HepG2 (cell line): ENCODE data around the gene SAPCD1. TPM values are rescaled to one million over a fixed set of nuclear protein-coding genes. Genes with fewer than 3 reads are reported as not detected.

ENCODE experiments used
- ATAC-seq: fragments of 200-7000 bp; cut with Tn5 transposase; 3 replicates; pipeline ENCODE4 v1.9.1; 2020; ENCODE audit warnings: mild to moderate bottlenecking, moderate library complexity
- BruUV-seq: library from RNA; stranded (reverse); fragments of 400-500 nt; replicated peaks from 2 replicates; lab custom pipeline; 2021; lab: Mats Ljungman, UMichigan
- CTCF ChIA-PET: fragments of 300-600 bp; formaldehyde crosslinking; extraction: SDS; loops from one replicate; lab custom pipeline; 2021; ENCODE audit warnings: low total read pairs, inconsistent platforms, low intra/inter-chr PET ratio; lab: Yijun Ruan, JAX
- POLR2A ChIA-PET: fragments of 350-600 bp; sonication (Branson Sonifier 250); formaldehyde crosslinking; loops from one replicate; lab custom pipeline; 2020; ENCODE audit warnings: antibody characterized with exemption, inconsistent platforms; lab: Yijun Ruan, JAX
- DNase-seq: peaks from one replicate; pipeline ENCODE4 v3.0.0-alpha.2; 2015; ENCODE audit warnings: low spot score
- FAIRE-seq: peaks from 3 replicates; lab custom pipeline; 2011; peaks lifted over from hg19 to GRCh38; lab: Jason Lieb, UNC
- H2AFZ ChIP-seq: one replicate; pipeline ENCODE4 v1.6.1; 2011; ENCODE audit warnings: low read length, inconsistent platforms
- H3K27ac ChIP-seq: fragments of 300-600 bp; 3 replicates; pipeline ENCODE4 v1.8.0; 2011; ENCODE audit warnings: mixed run types, mild to moderate bottlenecking, mixed read lengths, low read length, inconsistent platforms; ENCODE audit not compliant: insufficient read depth; ENCODE audit errors: extremely low read length
- H3K27me3 ChIP-seq, 2 experiments: fragments of 200-600 bp in 1 of 2; 2 replicates in 1 of 2; 3 replicates in 1 of 2; pipeline versions ENCODE4 v1.6.0 to v1.8.0; 2011; ENCODE audit warnings: low read length in 2 of 2, mild to moderate bottlenecking in 2 of 2, moderate library complexity in 2 of 2, inconsistent platforms in 1 of 2; ENCODE audit not compliant: insufficient read depth in 2 of 2, control insufficient read depth in 1 of 2
- H3K36me3 ChIP-seq, 2 experiments: fragments of 200-600 bp in 1 of 2; replicated peaks in 1 of 2; 2 replicates in 1 of 2; 3 replicates in 1 of 2; pipeline versions ENCODE4 v1.5.1 to v1.8.0; 2011; ENCODE audit warnings: low read length in 2 of 2, inconsistent platforms in 1 of 2; ENCODE audit not compliant: insufficient read depth in 2 of 2, control insufficient read depth in 1 of 2
- H3K4me1 ChIP-seq: 2 replicates; pipeline ENCODE4 v1.5.1; 2012; ENCODE audit warnings: low read length, inconsistent platforms; ENCODE audit not compliant: insufficient read depth
- H3K4me2 ChIP-seq: 2 replicates; pipeline ENCODE4 v1.6.0; 2011; ENCODE audit warnings: low read depth, low read length, inconsistent platforms
- H3K4me3 ChIP-seq, 3 experiments: fragments of 200-600 bp in 1 of 3; sonication (generic), shearing (Covaris generic) in 1 of 3; replicated peaks in 1 of 3; 2 replicates each; pipeline ENCODE4 v1.5.1; 2011 to 2016; ENCODE audit warnings: low read length in 3 of 3, inconsistent platforms in 2 of 3, low read depth in 2 of 3, mild to moderate bottlenecking in 2 of 3, control low read depth in 1 of 3, mixed read lengths in 1 of 3; ENCODE audit not compliant: insufficient read depth in 1 of 3
- H3K79me2 ChIP-seq: one replicate; pipeline ENCODE4 v1.6.1; 2011; ENCODE audit warnings: low read length, inconsistent platforms; ENCODE audit not compliant: insufficient read depth
- H3K9ac ChIP-seq: 2 replicates; pipeline ENCODE4 v1.6.0; 2011; ENCODE audit warnings: mild to moderate bottlenecking, low read depth, low read length, inconsistent platforms; ENCODE audit not compliant: insufficient read depth
- H3K9me3 ChIP-seq: 2 replicates; pipeline ENCODE4 v1.5.1; 2012; ENCODE audit warnings: mild to moderate bottlenecking, low read length
- H4K20me1 ChIP-seq: 2 replicates; pipeline ENCODE4 v1.6.0; 2011; ENCODE audit warnings: inconsistent platforms, mild to moderate bottlenecking, low read length, moderate library complexity; ENCODE audit not compliant: insufficient read depth
- AGO2 ChIP-seq: fragments of 200-400 bp; formaldehyde crosslinking; optimal IDR thresholded peaks from 2 replicates; pipeline ENCODE3; 2017; ENCODE audit warnings: mild to moderate bottlenecking, low read depth, low read length, moderate library complexity
- EP300 ChIP-seq, 3 experiments: sonication (generic) in 1 of 3; formaldehyde crosslinking in 1 of 3; IDR thresholded peaks; 2 replicates each; pipeline versions ENCODE4 v1.5.1 to v1.6.1; 2011 to 2020; ENCODE audit warnings: low read depth in 2 of 3, low read length in 2 of 3, borderline replicate concordance in 1 of 3, improper control_type of control experiment in 1 of 3, mild to moderate bottlenecking in 1 of 3, missing genetic modification reagents in 1 of 3, moderate library complexity in 1 of 3
- PITX1 ChIP-seq: sonication (generic); formaldehyde crosslinking; IDR thresholded peaks from 2 replicates; pipeline ENCODE4 v1.5.1; 2020; ENCODE audit warnings: mild to moderate bottlenecking, missing genetic modification reagents
- RBM22 ChIP-seq: fragments of 200-400 bp; formaldehyde crosslinking; optimal IDR thresholded peaks from 2 replicates; pipeline ENCODE3; 2017; ENCODE audit warnings: mild to moderate bottlenecking, low read length, moderate library complexity
- ZNF768 ChIP-seq: sonication (generic); formaldehyde crosslinking; IDR thresholded peaks from 2 replicates; pipeline ENCODE4 v1.4.0; 2020; ENCODE audit warnings: missing genetic modification reagents
- WGBS: methylation state at CpG from one replicate; pipeline ENCODE4 v1.1.6; 2017; ENCODE audit warnings: low lambda C conversion rate; 5-methylcytosine and 5-hydroxymethylcytosine counted together
- in situ Hi-C: cut with HindIII; loops from 2 replicates; pipeline ENCODE4 v1.10.0; 2017; ENCODE audit warnings: low pct_unique_long_range_greater_than_20kb; ENCODE audit not compliant: extremely low pct_ligation_motif_present
- intact Hi-C: fragments of 100-400 bp; cut with micrococcal nuclease; formaldehyde crosslinking; loops from one replicate; pipeline ENCODE4 v1.10.0; 2022; ENCODE audit not compliant: unreplicated experiment
- polyA plus RNA-seq, 8 experiments: library from polyadenylated mRNA; depleted of rRNA in 3 of 8; stranded (reverse) in 7 of 8; unstranded in 1 of 8; fragments of >200 nt; fragmentation: Illumina TruSeq in 4 of 8; extraction: Trizol in 4 of 8; gene quantifications; 2 replicates each; pipeline versions ENCODE4 v1.2.1 to v1.2.3, GENCODE V29; 2011 to 2016; ENCODE audit warnings: low read depth in 4 of 8, missing spikeins in 1 of 8, mixed read lengths in 1 of 8; ENCODE audit not compliant: insufficient read depth in 1 of 8
- total RNA-seq, 5 experiments: library from RNA; depleted of rRNA; stranded (reverse); fragments of >200 nt; fragmentation: Illumina TruSeq; extraction: Trizol; gene quantifications; 2 replicates each; pipeline ENCODE4 v1.2.3, GENCODE V29; 2016; ENCODE audit warnings: low read depth in 1 of 5
- TF ChIP-seq, protein P1 (sequence below): sonication (generic); formaldehyde crosslinking; IDR thresholded peaks from 2 replicates; pipeline ENCODE4 v1.5.0; 2020; ENCODE audit warnings: mild to moderate bottlenecking, missing genetic modification reagents, borderline replicate concordance
- TF ChIP-seq, protein P2 (sequence below): sonication (generic); formaldehyde crosslinking; IDR thresholded peaks from 2 replicates; pipeline ENCODE4 v1.4.0; 2020; ENCODE audit warnings: mild to moderate bottlenecking, missing genetic modification reagents

SAPCD1 gene
- total and polyA plus RNA-seq, 2 of the 13 experiments (the other 11 are each of a cell fraction or from before 2014, with no cell fraction given), result 2.5 to 3.9 TPM

DNA sequence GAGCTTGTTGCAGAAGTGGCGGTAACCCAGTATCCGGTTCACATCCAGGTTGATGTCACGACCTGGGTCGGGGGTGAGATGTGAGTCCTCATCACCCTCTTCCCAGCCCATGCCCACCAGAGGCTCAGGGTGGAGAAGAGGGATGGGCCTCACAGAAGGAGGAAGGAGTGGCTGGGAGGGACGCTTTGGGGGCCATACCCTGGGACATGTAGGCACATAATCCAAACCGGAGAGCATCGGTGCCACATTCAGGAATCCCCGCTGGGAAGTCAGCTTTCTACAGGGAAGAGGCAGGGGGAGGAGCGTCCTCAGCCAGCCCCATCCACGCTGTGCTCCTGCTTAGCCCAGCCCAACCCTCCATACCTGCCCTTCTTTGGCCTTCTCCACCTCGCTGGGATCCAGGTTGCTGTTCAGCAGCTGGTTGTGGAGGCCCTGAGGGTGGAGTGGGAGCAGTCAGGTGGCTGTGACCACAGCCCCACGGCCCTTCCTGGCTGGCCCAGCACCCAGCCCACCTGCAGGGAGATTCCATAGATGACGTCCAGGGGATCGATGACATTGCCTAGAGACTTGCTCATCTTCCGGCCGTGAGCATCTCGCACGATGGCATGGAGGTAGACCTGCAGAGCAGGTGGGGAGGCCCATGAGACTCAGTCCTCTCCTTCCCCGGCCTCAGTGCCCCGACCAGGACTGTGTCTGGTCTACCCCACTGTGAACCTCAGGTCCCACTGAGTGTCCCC lies 18.2 kb downstream of the SAPCD1 start:
- peaks cover 37% of the 10 kb centered on the region for H3K4me1 ChIP-seq
- DNase-seq (no peak), ATAC-seq (no peak), FAIRE-seq (no peak)
- H4K20me1 ChIP-seq, result no peaks in the 10 kb centered on the region
- WGBS, result over 99% methylated on average over 19 of the region's 20 CpGs
- H3K9ac ChIP-seq, result no peak overlapping the region
- BruUV-seq, result no TSS peak
- TF ChIP-seq AGO2 (peak; percentile 40), EP300 (IDR thresholded peaks at IDR 0.05; ENCODE audit: low read depth in 2 of 2, low read length in 2 of 2) (no peak), EP300 (CRISPR knock-in tag; IDR thresholded peaks at IDR 0.05; ENCODE audit: borderline replicate concordance) (no peak), RBM22 (no peak)
- intact Hi-C loops, result no loop called here
- H3K4me2 ChIP-seq, result no peak overlapping the region
- no peak overlapping the region for H3K4me3 ChIP-seq
- ChIA-PET CTCF (no interaction called here), POLR2A (interaction anchor here (1.5 to 4.2 kb wide), 5 partner anchors 11 to 44 kb away, joined by 3 to 66 read pairs (median 5); partner anchors contain the start of genes CLIC1, LSM2, MSH5 and VARS1)
- H3K36me3 ChIP-seq, result peaks cover 49 to 56% of the 10 kb centered on the region in 2 experiments
- no peaks in the 10 kb centered on the region for H3K27me3 ChIP-seq
- H3K27ac ChIP-seq, result no peak overlapping the region
- no peaks in the 10 kb centered on the region for H3K9me3 ChIP-seq
- in situ Hi-C loops, result no loop called here
- H2AFZ ChIP-seq, result no peak overlapping the region
- no peaks in the 10 kb centered on the region for H3K79me2 ChIP-seq

DNA sequence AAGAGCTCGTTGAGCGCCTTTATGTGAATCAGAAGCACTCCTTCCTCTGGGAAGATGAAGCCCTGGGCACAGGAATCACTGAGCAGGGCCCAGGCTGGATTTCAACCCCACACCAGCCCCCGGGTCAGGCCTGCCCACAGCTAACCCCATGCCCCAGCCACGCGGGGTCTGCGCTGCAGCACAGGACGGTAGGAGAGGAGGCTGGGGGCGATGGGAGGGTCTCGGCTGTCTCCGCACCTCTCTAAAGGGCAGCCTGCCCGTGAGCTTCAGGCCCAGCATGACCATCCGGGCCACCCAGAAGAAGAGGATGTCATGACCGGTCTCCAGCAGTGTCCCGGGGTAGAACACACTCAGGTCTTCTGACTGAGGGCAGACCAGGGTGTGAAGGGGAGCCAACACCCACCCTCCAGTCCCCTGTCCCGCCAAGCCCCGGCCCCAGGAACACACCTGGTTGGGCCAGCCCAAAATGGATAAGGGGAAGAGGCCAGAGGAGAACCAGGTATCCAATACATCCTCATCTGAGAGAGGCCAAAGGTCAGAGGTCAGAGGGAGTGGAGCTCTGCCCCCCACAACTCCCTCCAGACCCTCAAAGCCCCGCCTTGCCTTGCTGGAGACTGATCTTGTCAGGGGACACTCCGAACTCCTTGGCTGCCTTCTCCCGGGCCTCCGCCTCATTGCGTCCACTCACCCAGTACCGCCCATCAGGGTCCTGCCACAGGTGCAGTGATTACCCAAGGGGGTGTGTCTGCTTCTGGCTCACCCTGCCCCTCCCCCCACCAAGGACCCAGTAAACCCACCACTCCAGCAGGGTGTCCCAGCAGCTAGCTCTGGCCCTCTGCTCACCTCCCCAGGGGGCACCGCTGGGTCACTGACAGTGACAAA lies 19.0 kb downstream of the SAPCD1 start:
- intact Hi-C loops, result no loop called here
- 98% methylated on average over 21 of the region's 23 CpGs for WGBS
- H3K27me3 ChIP-seq, result no peaks in the 10 kb centered on the region
- FAIRE-seq, result no peak
- no peaks in the 10 kb centered on the region for H3K9me3 ChIP-seq
- POLR2A ChIA-PET, result interaction anchor here (0.9 to 1.7 kb wide), 3 partner anchors 14 to 25 kb away, joined by 3 to 5 read pairs (median 4); partner anchors contain the start of genes LSM2 and VARS1
- in situ Hi-C loops, result no loop called here
- no peak overlapping the region for H3K4me2 ChIP-seq
- no TSS peak for BruUV-seq
- CTCF ChIA-PET, result no interaction called here
- no peak overlapping the region for H2AFZ ChIP-seq
- no peak overlapping the region for H3K4me3 ChIP-seq
- peaks cover 29% of the 10 kb centered on the region for H3K4me1 ChIP-seq
- no peak for ATAC-seq
- no peak overlapping the region for H3K27ac ChIP-seq
- no peaks in the 10 kb centered on the region for H4K20me1 ChIP-seq
- no peak overlapping the region for H3K9ac ChIP-seq
- H3K79me2 ChIP-seq, result no peaks in the 10 kb centered on the region
- no peak for DNase-seq
- H3K36me3 ChIP-seq, result peaks cover 50 to 61% of the 10 kb centered on the region in 2 experiments
- TF ChIP-seq, protein P1, sequence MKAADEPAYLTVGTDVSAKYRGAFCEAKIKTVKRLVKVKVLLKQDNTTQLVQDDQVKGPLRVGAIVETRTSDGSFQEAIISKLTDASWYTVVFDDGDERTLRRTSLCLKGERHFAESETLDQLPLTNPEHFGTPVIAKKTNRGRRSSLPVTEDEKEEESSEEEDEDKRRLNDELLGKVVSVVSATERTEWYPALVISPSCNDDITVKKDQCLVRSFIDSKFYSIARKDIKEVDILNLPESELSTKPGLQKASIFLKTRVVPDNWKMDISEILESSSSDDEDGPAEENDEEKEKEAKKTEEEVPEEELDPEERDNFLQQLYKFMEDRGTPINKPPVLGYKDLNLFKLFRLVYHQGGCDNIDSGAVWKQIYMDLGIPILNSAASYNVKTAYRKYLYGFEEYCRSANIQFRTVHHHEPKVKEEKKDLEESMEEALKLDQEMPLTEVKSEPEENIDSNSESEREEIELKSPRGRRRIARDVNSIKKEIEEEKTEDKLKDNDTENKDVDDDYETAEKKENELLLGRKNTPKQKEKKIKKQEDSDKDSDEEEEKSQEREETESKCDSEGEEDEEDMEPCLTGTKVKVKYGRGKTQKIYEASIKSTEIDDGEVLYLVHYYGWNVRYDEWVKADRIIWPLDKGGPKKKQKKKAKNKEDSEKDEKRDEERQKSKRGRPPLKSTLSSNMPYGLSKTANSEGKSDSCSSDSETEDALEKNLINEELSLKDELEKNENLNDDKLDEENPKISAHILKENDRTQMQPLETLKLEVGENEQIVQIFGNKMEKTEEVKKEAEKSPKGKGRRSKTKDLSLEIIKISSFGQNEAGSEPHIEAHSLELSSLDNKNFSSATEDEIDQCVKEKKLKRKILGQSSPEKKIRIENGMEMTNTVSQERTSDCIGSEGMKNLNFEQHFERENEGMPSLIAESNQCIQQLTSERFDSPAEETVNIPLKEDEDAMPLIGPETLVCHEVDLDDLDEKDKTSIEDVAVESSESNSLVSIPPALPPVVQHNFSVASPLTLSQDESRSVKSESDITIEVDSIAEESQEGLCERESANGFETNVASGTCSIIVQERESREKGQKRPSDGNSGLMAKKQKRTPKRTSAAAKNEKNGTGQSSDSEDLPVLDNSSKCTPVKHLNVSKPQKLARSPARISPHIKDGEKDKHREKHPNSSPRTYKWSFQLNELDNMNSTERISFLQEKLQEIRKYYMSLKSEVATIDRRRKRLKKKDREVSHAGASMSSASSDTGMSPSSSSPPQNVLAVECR, result 0 out of 2 replicates have a peak, but pooled peaks have one; percentile 10
- TF ChIP-seq, protein P2, sequence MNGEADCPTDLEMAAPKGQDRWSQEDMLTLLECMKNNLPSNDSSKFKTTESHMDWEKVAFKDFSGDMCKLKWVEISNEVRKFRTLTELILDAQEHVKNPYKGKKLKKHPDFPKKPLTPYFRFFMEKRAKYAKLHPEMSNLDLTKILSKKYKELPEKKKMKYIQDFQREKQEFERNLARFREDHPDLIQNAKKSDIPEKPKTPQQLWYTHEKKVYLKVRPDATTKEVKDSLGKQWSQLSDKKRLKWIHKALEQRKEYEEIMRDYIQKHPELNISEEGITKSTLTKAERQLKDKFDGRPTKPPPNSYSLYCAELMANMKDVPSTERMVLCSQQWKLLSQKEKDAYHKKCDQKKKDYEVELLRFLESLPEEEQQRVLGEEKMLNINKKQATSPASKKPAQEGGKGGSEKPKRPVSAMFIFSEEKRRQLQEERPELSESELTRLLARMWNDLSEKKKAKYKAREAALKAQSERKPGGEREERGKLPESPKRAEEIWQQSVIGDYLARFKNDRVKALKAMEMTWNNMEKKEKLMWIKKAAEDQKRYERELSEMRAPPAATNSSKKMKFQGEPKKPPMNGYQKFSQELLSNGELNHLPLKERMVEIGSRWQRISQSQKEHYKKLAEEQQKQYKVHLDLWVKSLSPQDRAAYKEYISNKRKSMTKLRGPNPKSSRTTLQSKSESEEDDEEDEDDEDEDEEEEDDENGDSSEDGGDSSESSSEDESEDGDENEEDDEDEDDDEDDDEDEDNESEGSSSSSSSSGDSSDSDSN (CRISPR knock-in tag), result no peak
- TF ChIP-seq PITX1 (no peak), ZNF768 (CRISPR knock-in tag) (no peak; the same call in 1 of the 2 replicates)
